ENCODE results near the gene RGS7.
"Not testable (repeated sequence)": the region's sequence is repeated elsewhere in the genome, so short reads cannot be mapped to it uniquely, and the experiment has no call there.

RGS7 gene

DNA sequence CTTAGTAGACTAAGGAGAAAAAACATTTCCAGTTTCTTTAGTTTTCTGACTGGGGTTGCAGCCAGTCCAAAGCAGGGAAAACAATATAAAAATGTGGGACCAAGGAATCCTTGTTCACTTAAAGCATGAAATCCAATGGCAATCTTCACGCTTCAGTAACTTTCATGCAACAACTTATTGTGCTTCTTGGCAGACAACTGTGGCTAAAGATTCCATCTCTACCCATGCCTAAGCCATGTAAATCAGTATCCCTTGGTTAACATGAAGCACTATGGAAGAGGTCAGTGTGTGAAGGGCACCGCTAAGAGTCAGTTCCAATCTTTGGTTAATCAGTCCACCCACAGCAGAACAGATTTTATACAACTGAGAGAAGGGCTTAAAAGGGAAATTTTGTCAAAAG, 543.3 kb downstream of the RGS7 start:
- DNase-seq, result no peak

DNA sequence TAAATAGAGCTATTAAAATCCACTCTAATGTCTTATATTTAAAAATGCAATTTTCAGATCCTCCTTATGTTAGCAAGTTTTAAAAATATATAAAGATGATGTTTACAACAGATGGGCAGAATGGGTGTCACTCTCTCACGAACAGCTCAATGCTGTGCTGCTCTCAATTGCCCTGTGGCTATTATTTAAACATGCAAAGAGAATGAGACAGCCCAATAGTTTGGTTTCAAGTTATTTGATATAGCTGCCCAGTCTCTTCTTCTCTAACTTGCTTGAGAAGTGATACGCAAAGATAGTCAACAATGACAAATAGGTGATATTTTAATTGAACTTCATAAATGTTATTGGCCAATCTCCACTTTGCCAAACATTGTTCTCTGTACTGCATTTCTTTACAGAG, 545.7 kb downstream of the RGS7 start:
- DNase-seq, result no peak

DNA sequence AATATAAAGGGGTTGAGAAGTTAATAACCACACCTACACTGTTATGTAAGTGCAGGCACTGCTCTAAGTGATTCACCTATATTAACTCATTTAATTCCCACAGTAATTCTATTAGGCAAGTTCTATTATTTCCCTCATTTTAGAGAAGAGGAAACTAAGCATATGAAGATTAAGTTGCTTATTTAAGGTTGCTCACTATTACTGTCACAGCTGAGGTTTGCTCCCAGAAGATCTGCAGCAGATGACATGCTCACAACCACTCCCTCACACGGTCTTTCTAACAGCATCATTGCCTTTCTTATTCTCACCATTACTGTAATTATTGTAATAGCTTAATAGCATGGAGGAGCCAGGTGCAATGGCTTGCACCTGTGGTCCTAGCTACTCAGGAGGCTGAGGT, 548.6 kb downstream of the RGS7 start:
- DNase-seq, result no peak

DNA sequence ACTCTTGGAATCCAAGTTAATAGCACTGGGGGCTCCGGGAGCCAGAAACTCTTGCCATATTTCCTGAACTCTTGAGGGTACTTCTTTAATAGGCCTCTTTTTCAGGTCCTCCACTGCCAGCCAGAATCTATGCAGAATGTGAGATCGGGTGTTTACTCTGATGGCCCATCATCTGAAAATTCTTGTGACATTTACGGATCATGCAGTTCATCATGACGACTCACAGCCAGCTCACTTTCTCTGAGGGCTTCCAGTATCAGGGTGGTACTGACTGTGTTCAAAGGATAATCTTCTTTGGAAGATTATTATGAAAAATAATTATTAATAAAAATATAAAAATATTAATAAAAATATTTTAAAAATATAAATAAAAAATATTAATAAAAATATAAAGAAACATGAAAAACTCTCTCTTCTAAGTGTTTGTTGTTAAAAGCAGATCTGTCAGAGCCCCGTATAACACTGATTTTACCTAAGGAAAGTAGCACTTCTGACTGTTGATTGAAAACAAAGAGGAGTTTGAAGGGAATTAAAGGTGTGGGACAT, 550.7 kb downstream of the RGS7 start:
- no peak for DNase-seq

DNA sequence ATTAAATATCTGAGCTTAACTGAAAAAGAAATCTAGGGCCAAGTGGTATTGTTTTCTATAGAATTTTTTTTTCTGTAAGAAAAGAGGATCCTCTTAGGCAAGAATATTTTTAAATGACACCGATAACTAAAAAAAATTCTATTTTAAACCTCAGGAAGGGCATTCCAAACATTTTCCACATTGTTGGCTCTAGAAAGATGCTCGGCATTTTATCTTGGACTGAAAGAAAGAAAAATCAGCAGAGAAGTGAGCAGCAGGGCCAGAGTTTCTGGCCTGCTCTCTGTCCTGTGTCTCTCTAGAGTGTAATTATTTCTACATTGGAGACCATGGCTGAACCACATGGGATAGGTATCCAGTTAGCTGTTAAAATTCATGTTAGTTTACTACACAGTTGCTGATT, 552.5 kb downstream of the RGS7 start:
- DNase-seq, result no peak

DNA sequence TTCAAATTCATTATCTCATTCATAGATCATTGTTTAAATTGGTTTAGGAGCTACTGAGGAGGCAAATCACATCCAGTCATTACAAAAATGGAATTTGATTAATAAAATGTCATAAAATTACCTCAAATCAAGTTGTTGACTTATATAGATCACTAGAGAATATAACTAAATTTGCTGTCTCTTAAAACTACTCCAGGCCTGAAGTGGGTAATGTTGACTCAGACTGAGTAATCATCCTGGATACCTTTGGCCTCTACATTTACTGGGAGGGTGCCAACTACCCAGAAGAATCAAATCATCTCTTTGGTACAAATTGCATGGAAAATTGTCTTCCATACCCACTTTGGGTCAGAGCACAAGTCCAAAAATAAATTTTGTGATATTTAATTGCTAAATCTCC, 553.9 kb downstream of the RGS7 start:
- DNase-seq, result no peak

DNA sequence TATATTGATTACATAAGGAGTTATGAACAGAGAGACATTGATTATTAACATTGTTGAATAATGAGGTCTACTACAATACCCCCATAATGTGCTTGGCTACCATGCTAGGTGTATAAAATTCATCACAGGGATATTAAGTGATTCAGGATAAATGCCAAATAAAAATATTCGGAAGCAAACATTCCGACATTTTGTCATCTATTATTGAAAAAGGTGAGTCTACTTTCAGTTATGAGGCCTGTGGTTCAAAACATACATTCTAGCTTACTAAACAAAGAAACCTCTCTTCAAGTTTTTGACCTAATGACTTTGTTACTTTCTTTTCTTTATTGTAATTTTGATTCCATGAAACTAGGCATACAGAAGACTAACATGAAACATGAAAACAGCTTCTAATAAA, 554.7 kb downstream of the RGS7 start:
- DNase-seq, result no peak

DNA sequence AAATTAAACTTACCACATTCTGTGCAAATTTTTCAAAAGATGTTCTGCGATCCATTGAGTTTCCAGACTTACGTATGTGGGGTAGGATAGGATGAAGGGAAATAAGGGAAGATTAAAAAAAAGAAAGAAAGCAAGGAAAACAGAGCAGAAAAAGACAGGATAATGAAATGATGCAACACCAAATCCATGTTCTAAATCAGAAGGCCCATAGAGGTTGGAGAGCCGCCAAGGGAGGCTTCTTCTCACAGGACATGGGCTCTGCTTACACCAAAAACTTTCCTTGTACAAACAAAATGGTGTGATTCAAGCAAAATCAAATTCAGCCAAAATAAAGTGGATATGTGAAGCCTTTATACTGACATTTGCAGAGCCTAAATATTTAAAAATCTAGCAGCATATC, 555.6 kb downstream of the RGS7 start:
- DNase-seq, result no peak

DNA sequence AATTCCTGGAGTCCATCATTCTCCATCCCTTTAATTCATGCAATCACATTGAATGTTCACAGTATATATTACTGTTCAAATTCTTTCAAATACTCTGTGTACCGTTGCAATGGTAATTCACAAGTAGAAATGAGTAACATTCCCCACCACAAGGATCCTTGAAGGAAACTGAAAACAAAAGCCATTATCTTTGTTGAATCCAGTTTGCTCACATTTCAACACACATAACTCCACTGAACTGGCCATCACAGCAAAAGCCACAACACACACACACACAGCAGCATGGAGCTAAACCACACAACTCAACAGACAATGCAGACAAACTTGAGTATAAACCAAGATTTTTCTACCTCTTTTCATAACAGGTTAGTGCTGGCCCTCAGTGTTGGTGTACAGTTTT, 556.7 kb downstream of the RGS7 start:
- DNase-seq, result no peak

DNA sequence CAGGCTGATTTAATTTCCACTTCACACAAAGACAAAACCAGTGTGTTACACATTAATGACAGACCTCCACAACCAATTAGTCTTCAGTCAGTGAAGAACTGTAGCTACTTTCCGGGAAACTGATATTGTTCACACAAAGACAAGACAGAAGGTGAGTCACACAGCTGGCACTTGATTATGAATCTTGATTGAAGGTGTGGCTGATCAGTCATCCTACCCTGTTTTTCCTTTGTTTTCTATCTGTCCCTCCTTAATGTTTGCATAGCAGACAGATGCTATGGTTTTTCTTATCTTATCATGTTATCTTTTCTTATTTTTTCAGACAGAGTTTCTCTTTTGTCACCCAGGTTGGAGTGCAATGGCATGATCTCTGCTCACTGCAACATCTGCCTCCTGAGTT, 560.0 kb downstream of the RGS7 start:
- DNase-seq, result no peak

DNA sequence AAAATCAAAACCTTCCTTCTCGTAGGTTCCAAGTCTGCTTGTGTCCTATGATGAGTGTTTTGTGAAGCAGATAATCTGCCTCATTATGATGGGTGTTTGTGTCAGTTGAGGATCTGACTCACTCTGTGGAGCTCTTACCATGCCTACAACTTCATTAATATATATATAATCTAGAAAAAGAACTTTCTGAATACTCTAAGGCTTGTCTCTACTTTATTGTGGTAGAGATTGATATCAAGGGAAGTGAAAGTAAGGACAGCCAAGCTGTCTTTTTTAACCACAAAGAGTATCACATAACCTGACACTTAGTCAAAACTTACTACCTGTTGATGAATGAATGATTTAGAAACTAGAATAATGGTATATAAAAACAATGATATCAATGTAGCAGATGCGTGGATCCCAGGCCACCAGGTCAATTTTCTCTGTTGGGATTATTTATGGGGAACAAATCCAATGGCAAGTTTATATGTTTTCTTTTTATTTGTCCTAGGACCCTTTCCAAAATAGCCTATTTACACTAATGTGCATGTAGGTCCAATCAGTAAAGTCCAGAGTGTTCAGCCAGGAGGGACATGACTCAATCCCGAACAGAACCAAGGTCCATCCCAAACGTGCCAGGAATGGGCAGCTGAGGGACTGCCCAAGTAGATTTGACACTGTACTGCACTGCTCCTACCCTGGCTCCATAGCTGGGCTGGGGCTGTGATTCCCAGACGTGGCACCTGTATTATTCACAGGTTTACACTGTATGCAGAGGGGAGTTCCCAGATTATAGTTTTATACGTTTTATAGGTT, 562.8 kb downstream of the RGS7 start:
- no peak for DNase-seq

DNA sequence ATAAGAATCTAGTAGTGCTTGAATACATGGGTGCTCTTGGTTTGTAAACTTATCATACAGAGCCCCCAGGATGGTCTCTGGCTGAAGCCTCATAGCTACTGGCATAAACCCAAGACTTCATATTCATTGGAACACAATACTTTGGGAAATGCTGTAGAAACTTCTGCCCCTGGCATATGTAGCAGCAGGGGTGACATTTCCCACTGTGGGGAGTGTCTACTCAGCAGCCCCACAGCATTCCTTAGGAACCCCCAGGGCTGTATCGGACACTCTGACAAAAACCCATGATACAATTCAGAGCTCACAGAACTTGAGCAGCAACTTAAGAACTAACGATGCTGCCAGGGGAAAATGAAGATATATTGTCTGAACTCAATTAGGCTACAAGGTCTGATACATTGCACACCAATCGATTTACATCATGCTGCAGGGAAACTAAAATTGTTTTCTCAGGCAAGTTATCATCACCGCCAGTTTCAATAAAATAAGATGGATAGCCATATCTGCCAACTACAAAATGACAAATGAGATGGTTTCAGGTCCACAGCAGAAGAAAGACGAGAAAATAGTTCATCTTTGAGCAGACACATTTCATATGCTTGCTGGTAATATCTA, 564.0 kb downstream of the RGS7 start:
- DNase-seq, result no peak

DNA sequence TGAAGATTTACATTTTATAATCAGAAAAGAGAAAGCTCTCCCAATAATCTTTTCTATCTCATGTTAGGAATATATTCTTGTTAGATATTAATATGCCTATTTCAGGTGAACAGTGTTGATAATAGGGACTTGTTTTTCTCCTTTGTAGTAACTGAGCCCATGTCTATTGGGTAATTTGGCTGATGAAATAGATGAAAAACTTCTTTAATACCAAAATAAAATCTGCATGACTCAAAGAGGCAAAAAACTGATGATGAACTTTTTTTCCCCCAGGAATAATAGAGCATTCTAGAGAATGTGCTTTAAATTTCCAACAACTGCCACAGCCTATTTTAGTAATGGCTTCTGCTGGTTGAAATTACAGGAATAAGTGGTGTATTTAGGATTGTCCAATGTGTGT, 566.1 kb downstream of the RGS7 start:
- DNase-seq, result no peak

DNA sequence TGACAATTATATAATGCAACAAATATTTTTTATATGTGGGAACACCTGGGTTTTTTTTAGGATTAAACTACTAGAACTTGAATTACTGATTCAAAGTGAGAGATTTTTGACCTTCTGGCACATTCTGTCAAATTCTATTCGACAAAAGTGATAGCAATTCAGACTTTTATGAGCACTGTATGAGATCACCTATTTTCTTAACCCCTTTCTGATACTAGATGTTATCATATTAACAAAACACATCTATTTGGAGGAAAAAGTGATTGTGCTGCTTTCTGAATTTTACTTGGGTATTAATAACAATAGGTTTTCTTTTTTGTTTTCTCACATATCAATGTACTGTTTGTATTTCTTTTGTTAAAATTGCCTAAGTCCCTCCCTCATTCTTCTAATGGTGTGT, 570.1 kb downstream of the RGS7 start:
- no peak for DNase-seq

DNA sequence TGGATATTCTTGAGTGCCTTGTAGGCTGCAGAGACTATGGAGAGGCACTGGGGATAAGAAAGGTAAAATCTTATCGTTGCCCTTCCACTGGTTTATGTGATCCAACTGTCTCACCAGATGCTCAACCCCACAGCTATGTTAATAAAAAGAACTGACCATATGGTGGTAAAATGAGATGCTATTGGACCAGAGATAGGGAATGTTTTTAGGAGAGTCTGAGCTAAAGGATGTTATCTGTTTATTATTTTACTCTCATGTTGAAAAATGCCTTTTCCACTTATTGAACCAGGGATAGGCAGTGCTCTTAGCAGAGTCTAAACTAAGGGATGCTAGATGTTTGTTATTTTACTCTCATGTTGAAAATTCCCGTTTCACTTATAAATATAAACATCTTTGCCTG, 572.2 kb downstream of the RGS7 start:
- DNase-seq, result no peak

DNA sequence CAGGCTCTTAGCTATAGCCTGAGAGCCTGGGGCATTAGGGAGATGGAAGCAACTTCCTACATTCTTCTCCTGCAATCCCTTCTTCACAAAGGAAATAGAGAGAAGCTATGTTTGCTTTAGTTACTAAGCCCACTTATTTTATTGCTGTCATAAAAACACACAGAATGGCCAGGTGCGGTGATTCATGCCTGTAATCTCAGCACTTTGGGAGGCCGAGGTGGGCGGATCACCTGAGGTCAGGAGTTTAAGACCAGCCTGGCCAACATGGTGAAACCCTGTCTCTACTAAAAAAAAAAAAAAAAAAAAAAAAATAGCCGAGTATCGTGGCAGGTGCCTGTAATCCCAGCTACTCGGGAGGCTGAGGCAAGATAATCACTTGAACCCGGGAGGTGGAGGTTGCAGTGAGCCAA, 573.3 kb downstream of the RGS7 start:
- peak in 1 of 2 experiments; percentile 27 for DNase-seq

DNA sequence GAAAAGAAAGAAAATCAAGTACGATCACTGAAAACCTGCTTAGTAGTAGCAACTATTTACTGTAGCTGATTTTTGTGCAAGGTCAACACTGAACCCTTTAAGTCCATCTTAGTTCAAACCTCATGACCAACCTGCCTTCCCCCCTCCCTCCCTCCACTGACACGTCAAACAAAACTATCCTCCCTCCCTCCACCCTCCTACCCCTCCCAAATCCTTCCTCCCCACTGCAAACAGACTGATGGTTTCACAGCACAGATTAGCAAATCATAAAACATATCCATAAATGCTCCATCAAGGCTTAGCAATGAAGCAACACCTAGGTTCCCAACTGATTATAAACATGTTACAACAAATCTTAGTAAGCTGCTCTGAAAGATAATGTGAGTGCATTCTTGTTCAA, 580.8 kb downstream of the RGS7 start:
- no peak for DNase-seq

DNA sequence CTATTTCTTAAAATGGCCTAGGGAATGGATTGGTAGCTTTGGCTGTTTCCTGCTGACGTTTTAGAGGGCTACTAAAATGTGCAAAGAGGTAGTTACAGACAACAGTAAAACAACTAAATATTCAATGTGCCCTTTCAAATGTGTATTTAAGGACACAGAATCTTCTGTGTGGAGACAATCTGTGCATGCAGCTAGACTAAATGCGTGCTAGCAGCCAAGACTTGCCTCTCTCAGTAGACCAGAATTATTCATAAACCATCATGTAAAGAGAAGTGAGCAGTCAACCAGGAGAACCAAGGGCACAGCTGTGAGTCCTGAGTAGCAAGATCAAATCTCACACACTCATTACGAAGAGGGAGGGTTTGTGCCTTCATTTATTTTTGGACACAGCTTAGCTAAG, 584.9 kb downstream of the RGS7 start:
- no peak for DNase-seq

DNA sequence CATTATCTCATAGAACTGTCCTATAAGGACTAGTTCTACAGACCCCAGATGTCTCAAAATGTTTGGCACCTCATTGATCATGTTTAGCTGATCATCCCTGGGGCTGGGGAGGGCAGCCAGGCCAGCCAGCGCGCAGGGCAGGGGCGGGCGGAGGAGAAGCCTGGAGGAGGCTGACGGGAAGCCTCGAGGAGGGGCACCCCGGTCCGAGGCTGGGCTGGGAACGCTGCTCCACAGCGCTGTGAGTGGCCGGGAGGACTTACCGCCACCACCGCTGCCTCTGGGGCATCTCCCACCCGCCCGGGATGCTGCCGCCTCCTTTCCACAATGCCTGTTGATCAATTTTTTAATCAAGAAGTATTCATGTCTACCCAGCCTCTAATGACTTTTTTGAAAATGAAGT, 585.6 kb downstream of the RGS7 start:
- DNase-seq, result no peak

DNA sequence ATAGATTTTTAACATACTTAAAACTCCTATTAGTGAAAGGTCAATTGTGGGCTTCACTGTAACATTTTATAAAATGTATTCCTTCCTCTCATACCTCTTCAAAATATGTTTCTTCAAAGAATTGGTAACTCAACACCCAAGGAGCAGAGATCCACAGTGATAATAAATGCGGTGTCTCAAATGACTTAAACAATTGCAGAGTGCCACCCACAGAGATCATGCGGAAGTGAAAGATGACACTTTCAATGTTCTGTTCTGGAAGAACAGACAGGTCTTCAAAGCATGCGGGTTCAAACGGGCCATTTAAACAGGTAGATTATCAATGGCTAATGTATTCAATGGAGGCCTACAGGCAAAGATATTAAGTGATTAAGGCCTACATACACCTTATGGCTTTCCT, 588.0 kb downstream of the RGS7 start:
- DNase-seq, result no peak

DNA sequence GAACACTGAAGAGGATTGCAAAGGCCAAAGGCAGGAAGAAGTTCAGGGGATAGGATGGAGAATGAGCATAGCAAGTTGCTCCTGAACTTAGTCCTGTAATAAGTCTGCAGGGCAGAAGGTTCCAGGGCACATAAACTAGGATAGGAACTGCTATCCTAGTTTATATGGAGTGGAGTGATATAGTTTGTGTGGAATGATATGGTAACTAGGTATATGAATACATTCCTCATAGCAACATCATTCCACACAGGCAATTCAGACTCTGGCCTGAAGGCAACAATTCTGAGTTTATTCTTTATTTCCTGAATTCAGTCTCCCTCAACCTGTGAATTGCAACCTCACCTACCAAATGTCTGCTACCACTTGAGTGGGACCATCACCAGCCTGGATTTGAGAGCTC, 590.2 kb downstream of the RGS7 start:
- no peak for DNase-seq

DNA sequence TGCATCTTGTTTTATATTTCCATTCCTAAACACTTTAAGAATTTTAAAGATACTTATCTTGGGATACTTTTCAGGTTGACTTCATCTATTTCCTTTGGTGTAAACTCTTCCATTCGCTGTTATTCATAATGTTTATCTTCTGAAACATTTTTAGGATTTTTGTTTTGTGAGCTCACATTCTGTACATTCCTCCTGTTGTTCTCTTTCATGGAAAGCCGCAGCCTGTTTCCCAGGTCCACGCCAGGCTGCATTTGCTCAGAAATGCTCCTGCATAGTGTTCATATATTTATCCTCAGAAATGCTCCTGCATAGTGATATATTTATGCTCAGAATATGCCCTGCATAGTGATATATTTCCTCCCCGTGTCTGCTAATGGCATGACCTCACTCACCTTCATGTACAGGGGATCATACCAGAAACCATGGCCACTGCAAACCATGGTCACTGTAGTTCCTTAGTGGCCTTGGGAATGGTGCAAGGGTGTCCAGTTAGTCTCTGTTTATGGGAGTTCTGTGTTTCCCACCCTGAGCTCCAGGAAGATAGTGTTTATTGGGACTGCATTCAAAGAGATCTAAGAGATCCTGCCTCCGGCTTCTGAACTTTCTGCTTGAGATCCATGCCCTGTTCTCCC, 591.2 kb downstream of the RGS7 start:
- DNase-seq, result no peak

DNA sequence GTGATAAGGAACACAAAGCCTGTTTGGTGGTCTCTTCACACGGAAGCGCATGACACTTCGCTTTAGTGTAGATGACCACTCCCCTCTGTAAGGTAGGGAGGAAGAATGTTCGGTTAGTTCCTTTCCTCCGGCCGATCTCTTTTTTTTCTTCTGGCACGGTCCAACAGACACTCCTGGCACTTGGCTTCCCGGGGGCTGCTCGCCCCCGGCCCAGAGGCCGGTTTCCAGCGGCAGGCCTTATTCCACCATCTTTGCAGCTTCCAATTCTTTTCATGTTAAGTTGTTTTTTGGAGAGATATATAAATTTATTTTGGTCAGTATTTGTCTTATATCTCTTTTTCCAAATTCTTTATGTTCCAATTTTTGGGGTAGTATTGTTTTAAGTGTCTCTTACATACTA, 593.2 kb downstream of the RGS7 start:
- no peak for DNase-seq

DNA sequence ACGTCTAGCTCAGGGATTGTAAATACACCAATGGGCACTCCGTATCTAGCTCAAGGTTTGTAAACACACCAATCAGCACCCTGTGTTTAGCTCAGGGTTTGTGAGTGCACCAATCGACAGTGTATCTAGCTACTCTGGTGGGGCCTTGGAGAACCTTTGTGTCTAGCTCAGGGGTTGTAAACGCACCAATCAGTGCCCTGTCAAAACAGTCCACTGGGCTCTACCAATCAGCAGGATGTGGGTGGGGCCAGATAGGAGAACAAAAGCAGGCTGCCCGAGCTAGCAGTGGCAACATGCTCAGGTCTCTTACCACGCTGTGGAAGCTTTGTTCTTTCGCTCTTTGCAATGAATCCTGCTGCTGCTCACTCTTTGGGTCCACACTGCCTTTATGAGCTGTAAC, 593.9 kb downstream of the RGS7 start:
- not testable (repeated sequence) for DNase-seq
